ENCODE data around the gene KRT79.

Gene KRT79

DNA sequence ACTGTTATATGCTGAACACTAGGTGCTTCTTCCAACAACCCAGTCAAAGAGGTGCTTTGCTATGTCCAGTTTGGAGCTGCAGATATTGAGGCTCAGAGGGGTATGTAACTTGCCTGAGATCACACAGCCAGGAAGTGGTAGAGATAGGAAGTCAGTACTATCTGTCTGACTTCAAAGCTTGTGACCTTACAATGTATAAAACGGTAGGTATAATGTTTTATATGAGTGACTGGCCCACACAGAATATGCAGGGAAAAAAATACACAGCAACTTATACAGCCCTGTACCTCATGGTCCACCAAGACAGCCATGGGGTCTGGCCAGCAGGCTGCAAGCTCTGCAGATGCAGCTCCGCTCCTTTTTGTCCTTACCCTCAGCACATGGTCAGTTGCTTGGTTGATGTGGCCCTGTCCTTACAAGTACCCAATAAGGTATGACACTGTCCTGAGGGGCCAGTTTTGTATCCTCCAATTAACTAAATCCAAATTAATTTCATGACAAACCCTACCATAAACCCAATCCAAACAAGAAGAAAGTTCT, 16.3 kb downstream of the KRT79 start:
- Histone ChIP-seq H3K36me3 (ENCODE audit: insufficient read depth, low read length) (no peaks in the 10 kb centered on the region), H4K20me1 (ENCODE audit: insufficient read depth, low read length) (no peaks in the 10 kb centered on the region), H3K9me2 (ENCODE audit: low read depth, low read length) (no peaks in the 10 kb centered on the region), H3K4me2 (ENCODE audit: low read length) (no peak overlapping the region), H3K79me2 (ENCODE audit: insufficient read depth, low read length) (no peaks in the 10 kb centered on the region), H3K4me1 (ENCODE audit: insufficient read depth, low read length, severe bottlenecking) (no peaks in the 10 kb centered on the region), H2AFZ (ENCODE audit: low read length) (no peak overlapping the region), H3K27me3 (ENCODE audit: insufficient read depth, low read length) (peaks cover 5% of the 10 kb centered on the region; the same call in 1 of the 2 replicates), H3K27ac (ENCODE audit: low read depth, low read length, poor library complexity, severe bottlenecking) (no peak overlapping the region), H3K9ac (ENCODE audit: low read length) (no peak overlapping the region), H3K9me3 (ENCODE audit: low read length) (no peaks in the 10 kb centered on the region), H3K4me3 (ENCODE audit: low read depth, low read length, poor library complexity, severe bottlenecking) (no peak overlapping the region), H3F3A (ENCODE audit: insufficient read depth, low read length) (no peaks in the 10 kb centered on the region)
- TF ChIP-seq, protein P1, sequence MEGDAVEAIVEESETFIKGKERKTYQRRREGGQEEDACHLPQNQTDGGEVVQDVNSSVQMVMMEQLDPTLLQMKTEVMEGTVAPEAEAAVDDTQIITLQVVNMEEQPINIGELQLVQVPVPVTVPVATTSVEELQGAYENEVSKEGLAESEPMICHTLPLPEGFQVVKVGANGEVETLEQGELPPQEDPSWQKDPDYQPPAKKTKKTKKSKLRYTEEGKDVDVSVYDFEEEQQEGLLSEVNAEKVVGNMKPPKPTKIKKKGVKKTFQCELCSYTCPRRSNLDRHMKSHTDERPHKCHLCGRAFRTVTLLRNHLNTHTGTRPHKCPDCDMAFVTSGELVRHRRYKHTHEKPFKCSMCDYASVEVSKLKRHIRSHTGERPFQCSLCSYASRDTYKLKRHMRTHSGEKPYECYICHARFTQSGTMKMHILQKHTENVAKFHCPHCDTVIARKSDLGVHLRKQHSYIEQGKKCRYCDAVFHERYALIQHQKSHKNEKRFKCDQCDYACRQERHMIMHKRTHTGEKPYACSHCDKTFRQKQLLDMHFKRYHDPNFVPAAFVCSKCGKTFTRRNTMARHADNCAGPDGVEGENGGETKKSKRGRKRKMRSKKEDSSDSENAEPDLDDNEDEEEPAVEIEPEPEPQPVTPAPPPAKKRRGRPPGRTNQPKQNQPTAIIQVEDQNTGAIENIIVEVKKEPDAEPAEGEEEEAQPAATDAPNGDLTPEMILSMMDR (IDR thresholded peaks at IDR 0.05; ENCODE audit: low read length) = no peak
- TF ChIP-seq EZH2 (IDR thresholded peaks at IDR 0.05; ENCODE audit: borderline replicate concordance, low read length) = no peak

DNA sequence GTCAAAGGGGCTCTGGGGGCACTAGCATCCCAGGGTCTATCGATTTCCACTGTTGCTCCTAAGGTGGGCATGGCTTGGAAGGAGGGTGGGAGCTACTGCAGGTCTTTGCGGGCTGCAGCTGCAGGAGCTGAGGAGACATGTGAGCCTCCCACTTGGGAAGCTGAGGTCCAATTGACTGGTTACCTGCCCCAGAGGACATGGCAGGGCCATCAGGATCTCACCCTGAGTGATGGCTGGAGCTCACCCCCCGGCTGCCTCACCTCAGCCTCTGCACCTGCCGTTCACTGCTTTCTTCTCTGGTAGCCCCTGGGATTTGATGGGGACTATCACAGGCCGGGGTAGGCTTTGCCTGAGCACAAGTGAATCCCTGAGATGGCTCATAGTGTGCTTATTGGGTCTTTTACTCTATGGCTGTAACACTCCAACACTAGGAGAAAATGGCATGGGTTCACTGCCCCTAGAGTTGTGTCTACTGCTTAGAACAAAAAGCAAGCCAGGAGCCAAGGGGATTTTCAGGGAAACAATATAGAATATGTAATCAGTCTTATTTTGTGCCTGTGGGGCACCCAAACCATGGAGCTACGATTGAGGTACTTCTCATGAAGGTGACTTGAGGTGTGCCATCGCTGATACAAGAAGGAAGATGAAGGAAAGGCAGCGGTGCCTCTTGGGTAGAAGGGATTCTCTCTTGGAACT, 17.0 kb downstream of the KRT79 start:
- Histone ChIP-seq H3K27me3 (ENCODE audit: insufficient read depth, low read length) (peaks cover 5% of the 10 kb centered on the region; the same call in 1 of the 2 replicates), H2AFZ (ENCODE audit: low read length) (no peak overlapping the region), H3K79me2 (ENCODE audit: insufficient read depth, low read length) (no peaks in the 10 kb centered on the region)

DNA sequence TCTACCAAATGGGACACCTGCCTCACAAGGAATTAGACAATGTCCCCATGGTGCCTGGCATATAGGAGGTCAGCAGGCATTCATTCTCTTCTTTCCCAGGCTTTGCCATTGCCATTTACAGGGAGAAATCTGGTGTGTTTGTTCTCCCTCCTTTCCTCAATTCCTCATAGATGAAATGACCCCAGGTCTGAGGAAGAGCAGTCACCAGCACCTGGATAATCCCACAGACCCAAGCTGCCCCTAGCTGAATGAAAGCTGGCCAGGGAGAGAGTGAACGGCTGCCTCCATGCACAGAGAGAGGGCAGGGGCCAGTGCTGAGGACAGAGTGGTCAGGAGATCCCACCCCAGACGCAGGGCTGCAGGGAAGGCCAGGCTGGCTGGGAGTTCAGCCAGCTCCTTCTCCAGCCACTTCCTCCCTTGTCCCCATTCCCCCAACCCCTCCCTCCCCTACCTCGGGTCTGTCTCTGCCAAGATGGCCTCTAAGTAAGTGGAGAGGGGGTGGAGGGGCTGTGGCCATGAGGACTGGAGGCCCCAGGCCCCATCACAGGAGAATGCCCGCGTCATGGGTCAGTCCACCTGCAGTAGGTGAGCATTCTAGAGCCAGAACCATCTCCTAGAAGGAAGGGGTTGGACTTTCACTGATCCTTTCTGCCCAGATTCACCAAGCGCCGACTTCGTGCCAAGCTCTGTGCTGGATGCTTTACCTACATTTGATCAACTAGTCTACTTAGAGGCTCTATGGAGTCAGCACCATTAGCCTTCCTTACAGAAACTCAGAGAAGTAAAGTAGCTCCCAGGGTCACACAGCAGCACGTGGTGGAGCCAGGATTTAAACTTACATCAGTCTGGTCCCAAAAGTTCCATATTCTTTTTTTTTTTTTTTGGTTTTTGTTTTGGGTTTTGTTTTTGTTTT, 18.2 kb downstream of the KRT79 start:
- Histone ChIP-seq H3K9me2 (ENCODE audit: low read depth, low read length) (no peaks in the 10 kb centered on the region), H4K20me1 (ENCODE audit: insufficient read depth, low read length) (no peaks in the 10 kb centered on the region), H3K4me2 (ENCODE audit: low read length) (no peak overlapping the region), H3F3A (ENCODE audit: insufficient read depth, low read length) (no peaks in the 10 kb centered on the region), H3K27ac (ENCODE audit: low read depth, low read length, poor library complexity, severe bottlenecking) (no peak overlapping the region), H2AFZ (ENCODE audit: low read length) (no peak overlapping the region), H3K4me3 (ENCODE audit: low read depth, low read length, poor library complexity, severe bottlenecking) (no peak overlapping the region), H3K9ac (ENCODE audit: low read length) (no peak overlapping the region), H3K9me3 (ENCODE audit: low read length) (no peaks in the 10 kb centered on the region), H3K36me3 (ENCODE audit: insufficient read depth, low read length) (no peaks in the 10 kb centered on the region), H3K27me3 (ENCODE audit: insufficient read depth, low read length) (peaks cover 5% of the 10 kb centered on the region; the same call in 1 of the 2 replicates), H3K4me1 (ENCODE audit: insufficient read depth, low read length, severe bottlenecking) (no peaks in the 10 kb centered on the region), H3K79me2 (ENCODE audit: insufficient read depth, low read length) (no peaks in the 10 kb centered on the region)
- TF ChIP-seq EZH2 (IDR thresholded peaks at IDR 0.05; ENCODE audit: borderline replicate concordance, low read length) = no peak
- TF ChIP-seq, protein P1 (IDR thresholded peaks at IDR 0.05; ENCODE audit: low read length) = no peak

More for the DNA sequence above, 17.0 kb downstream of the KRT79 start:
- Histone ChIP-seq H4K20me1 (ENCODE audit: insufficient read depth, low read length) (no peaks in the 10 kb centered on the region), H3F3A (ENCODE audit: insufficient read depth, low read length) (no peaks in the 10 kb centered on the region), H3K4me2 (ENCODE audit: low read length) (no peak overlapping the region), H3K4me1 (ENCODE audit: insufficient read depth, low read length, severe bottlenecking) (no peaks in the 10 kb centered on the region), H3K9ac (ENCODE audit: low read length) (no peak overlapping the region), H3K9me2 (ENCODE audit: low read depth, low read length) (no peaks in the 10 kb centered on the region), H3K9me3 (ENCODE audit: low read length) (no peaks in the 10 kb centered on the region), H3K36me3 (ENCODE audit: insufficient read depth, low read length) (no peaks in the 10 kb centered on the region), H3K4me3 (ENCODE audit: low read depth, low read length, poor library complexity, severe bottlenecking) (no peak overlapping the region), H3K27ac (ENCODE audit: low read depth, low read length, poor library complexity, severe bottlenecking) (no peak overlapping the region)
- TF ChIP-seq, protein P1 (IDR thresholded peaks at IDR 0.05; ENCODE audit: low read length) = no peak
- TF ChIP-seq EZH2 (IDR thresholded peaks at IDR 0.05; ENCODE audit: borderline replicate concordance, low read length) = no peak

Measured in OCI-LY1 (cell line).